Smooth muscle cell (in vitro differentiated cells): ENCODE results near the gene P2RY12. TPM values are rescaled to one million over a fixed set of nuclear protein-coding genes. Genes with fewer than 3 reads are reported as not detected.

ENCODE experiments used
- DNase-seq: peaks from one replicate; lab custom pipeline; 2025; ENCODE audit not compliant: unreplicated experiment; lab: John Stamatoyannopoulos, UW
- H2AFZ ChIP-seq: fragments of 200-600 bp; sonication (generic); 2 replicates; pipeline ENCODE4 v1.6.0; 2016; ENCODE audit warnings: antibody characterized with exemption, low read depth, mild to moderate bottlenecking
- H3F3A ChIP-seq: fragments of 200-600 bp; sonication (generic); 2 replicates; pipeline ENCODE4 v1.6.0; 2017; ENCODE audit warnings: antibody characterized with exemption, low read depth
- H3K27ac ChIP-seq: fragments of 200-600 bp; sonication (generic); 2 replicates; pipeline ENCODE4 v1.5.1; 2016; ENCODE audit warnings: low read depth, mild to moderate bottlenecking
- H3K27me3 ChIP-seq: fragments of 200-600 bp; sonication (generic); 2 replicates; pipeline ENCODE4 v1.6.1; 2016; ENCODE audit warnings: low read depth, mild to moderate bottlenecking
- H3K36me3 ChIP-seq: fragments of 200-600 bp; sonication (generic); 2 replicates; pipeline ENCODE4 v1.5.1; 2016; ENCODE audit warnings: low read depth
- H3K4me1 ChIP-seq: fragments of 200-600 bp; sonication (generic); 2 replicates; pipeline ENCODE4 v1.5.1; 2016; ENCODE audit warnings: low read depth
- H3K4me2 ChIP-seq: fragments of 200-600 bp; sonication (generic); 2 replicates; pipeline ENCODE4 v1.6.0; 2016; ENCODE audit warnings: mild to moderate bottlenecking
- H3K4me3 ChIP-seq: fragments of 200-600 bp; sonication (generic); 2 replicates; pipeline ENCODE4 v1.5.1; 2016; ENCODE audit warnings: mild to moderate bottlenecking
- H3K79me2 ChIP-seq: fragments of 200-600 bp; sonication (generic); 2 replicates; pipeline ENCODE4 v1.6.0; 2016; ENCODE audit warnings: low read depth, mild to moderate bottlenecking
- H3K9ac ChIP-seq: fragments of 200-600 bp; sonication (generic); 2 replicates; pipeline ENCODE4 v1.6.0; 2016; ENCODE audit warnings: low read depth
- H3K9me3 ChIP-seq: fragments of 200-600 bp; sonication (generic); replicated peaks from 2 replicates; pipeline ENCODE4 v1.5.1; 2016; ENCODE audit warnings: low read depth
- H4K20me1 ChIP-seq: fragments of 200-600 bp; sonication (generic); 2 replicates; pipeline ENCODE4 v1.6.0; 2016; ENCODE audit warnings: low read depth
- CTCF ChIP-seq: fragments of 200-600 bp; sonication (generic); IDR thresholded peaks from 2 replicates; pipeline ENCODE4 v1.5.1; 2017; ENCODE audit warnings: borderline replicate concordance, mild to moderate bottlenecking, antibody characterized with exemption; ENCODE audit not compliant: insufficient read depth, poor library complexity, severe bottlenecking
- WGBS: methylation state at CpG from one replicate; pipeline ENCODE4 v1.1.7; 2016; ENCODE audit warnings: low lambda C conversion rate; 5-methylcytosine and 5-hydroxymethylcytosine counted together
- polyA plus RNA-seq: library from polyadenylated mRNA; unstranded; fragments of >200 nt; fragmentation: Nextera tagmentation; extraction: Ambion mirVana; gene quantifications from 2 replicates; pipeline ENCODE4 v1.2.1, GENCODE V29; 2016
- total RNA-seq: library from RNA; depleted of rRNA; stranded (reverse); fragments of >200 nt; gene quantifications from 2 replicates; pipeline ENCODE4 v1.2.3, GENCODE V29; 2014

Gene P2RY12
- total and polyA plus RNA-seq, 2 experiments from 2014 or later, result not detected

- DNase-seq, result no peak
Measured at GRCh38 chr3:151330899-151331298, 53.7 kb downstream of the P2RY12 start.

GRCh38 chr3:151330379-151330778 lies 54.2 kb downstream of the P2RY12 start:
- no peaks in the 10 kb centered on the region for H3K27me3 ChIP-seq

More at GRCh38 chr3:151330899-151331298, 53.7 kb downstream of the P2RY12 start:
- H3K9ac ChIP-seq, result no peak overlapping the region
- no peaks in the 10 kb centered on the region for H3K36me3 ChIP-seq
- no peak overlapping the region for H3K27ac ChIP-seq
- H4K20me1 ChIP-seq, result no peaks in the 10 kb centered on the region
- H3K4me3 ChIP-seq, result no peak overlapping the region
- no peak for TF ChIP-seq CTCF
- no peak overlapping the region for H2AFZ ChIP-seq
- H3K9me3 ChIP-seq, result no peaks in the 10 kb centered on the region
- H3F3A ChIP-seq, result no peaks in the 10 kb centered on the region
- no peak overlapping the region for H3K4me2 ChIP-seq
- H3K4me1 ChIP-seq, result no peaks in the 10 kb centered on the region
- H3K79me2 ChIP-seq, result no peaks in the 10 kb centered on the region
- H3K27me3 ChIP-seq, result no peaks in the 10 kb centered on the region

GRCh38 chr3:151329363-151329762 lies 55.2 kb downstream of the P2RY12 start, which contains the start of gene P2RY13:
Gene P2RY13 (minus strand): TSS chr3:151329549. CDS start chr3:151329528, 21 bp downstream.
- H3K4me2 ChIP-seq, result no peak within 1 kb of the TSS
- H3K4me3 ChIP-seq, result no peak within 1 kb of the TSS
- no peaks in the 10 kb centered on the region for H3F3A ChIP-seq
- H3K27me3 ChIP-seq, result no peaks in the 10 kb centered on the region
- 97% methylated on average over 1 of the region's 1 CpG for WGBS
- no peaks in the 10 kb centered on the region for H3K9me3 ChIP-seq
- no peaks in the 10 kb centered on the region for H4K20me1 ChIP-seq
- H2AFZ ChIP-seq, result no peak within 1 kb of the TSS
- TF ChIP-seq CTCF, result no peak
- no peaks in the 10 kb centered on the region for H3K79me2 ChIP-seq
- H3K27ac ChIP-seq, result no peak within 1 kb of the TSS
- no peak for DNase-seq
- H3K36me3 ChIP-seq, result no peaks in the 10 kb centered on the region
- H3K4me1 ChIP-seq, result no peaks in the 10 kb centered on the region
- no peak within 1 kb of the TSS for H3K9ac ChIP-seq

More at GRCh38 chr3:151330379-151330778, 54.2 kb downstream of the P2RY12 start:
- Histone ChIP-seq H3K79me2 (no peaks in the 10 kb centered on the region), H3K36me3 (no peaks in the 10 kb centered on the region), H3K4me2 (no peak overlapping the region), H3F3A (no peaks in the 10 kb centered on the region), H3K9me3 (no peaks in the 10 kb centered on the region), H3K4me3 (no peak overlapping the region), H3K9ac (no peak overlapping the region), H3K4me1 (no peaks in the 10 kb centered on the region), H4K20me1 (no peaks in the 10 kb centered on the region), H3K27ac (no peak overlapping the region), H2AFZ (no peak overlapping the region)
- TF ChIP-seq CTCF, result no peak
- WGBS, result 70% methylated on average over 4 of the region's 4 CpGs
- DNase-seq, result no peak

- H3K36me3 ChIP-seq, result no peaks in the 10 kb centered on the region
- WGBS, result 75% methylated on average over 10 of the region's 10 CpGs
- no peak overlapping the region for H3K27ac ChIP-seq
- TF ChIP-seq CTCF, result no peak
- H4K20me1 ChIP-seq, result no peaks in the 10 kb centered on the region
- H3K9me3 ChIP-seq, result no peaks in the 10 kb centered on the region
- no peaks in the 10 kb centered on the region for H3K79me2 ChIP-seq
- no peak overlapping the region for H3K9ac ChIP-seq
- no peak overlapping the region for H3K4me2 ChIP-seq
- H2AFZ ChIP-seq, result no peak overlapping the region
- no peak for DNase-seq
- H3K4me3 ChIP-seq, result no peak overlapping the region
- no peaks in the 10 kb centered on the region for H3K4me1 ChIP-seq
- H3F3A ChIP-seq, result no peaks in the 10 kb centered on the region
- H3K27me3 ChIP-seq, result no peaks in the 10 kb centered on the region
Measured at GRCh38 chr3:151328298-151328995, 56.1 kb downstream of the P2RY12 start.
